OCI-LY3 (cell line): ENCODE measurements around the gene ETV3L.

Experiments used
- H2AFZ ChIP-seq: fragments of 200-600, 300-600 bp; shearing (Covaris generic); 2 replicates; pipeline ENCODE4 v1.6.0; 2014; ENCODE audit warnings: antibody characterized with exemption, low read depth, low read length
- H3K27ac ChIP-seq: fragments of 200-600, 300-600 bp; sonication (generic); 2 replicates; pipeline ENCODE4 v1.5.1; 2014; ENCODE audit warnings: mild to moderate bottlenecking, low read length, moderate library complexity, mixed read lengths
- H3K27me3 ChIP-seq: fragments of 200-600, 300-600 bp; sonication (generic); 2 replicates; pipeline ENCODE4 v1.6.1; 2014; ENCODE audit warnings: low read depth, low read length, mixed read lengths
- H3K36me3 ChIP-seq: fragments of 200-600, 300-600 bp; sonication (generic); replicated peaks from 2 replicates; pipeline ENCODE3; 2014; ENCODE audit warnings: low read depth, low read length, mixed read lengths
- H3K4me1 ChIP-seq: fragments of 300-600, 200-600 bp; sonication (generic); 2 replicates; pipeline ENCODE4 v1.6.1; 2014; ENCODE audit warnings: low read length, mixed read lengths
- H3K4me2 ChIP-seq: fragments of 200-600, 300-600 bp; sonication (generic); 2 replicates; pipeline ENCODE4 v1.6.1; 2014; ENCODE audit warnings: low read length, mixed read lengths
- H3K4me3 ChIP-seq: fragments of 300-600, 200-600 bp; sonication (generic); 2 replicates; pipeline ENCODE4 v1.5.1; 2014; ENCODE audit warnings: antibody characterized with exemption, mild to moderate bottlenecking, low read length, moderate library complexity
- H3K79me2 ChIP-seq: fragments of 300-600, 200-600 bp; shearing (Covaris generic); 2 replicates; pipeline ENCODE4 v1.6.1; 2014; ENCODE audit warnings: mild to moderate bottlenecking, low read length, mixed read lengths
- H3K9ac ChIP-seq: fragments of 300-600, 200-600 bp; shearing (Covaris generic); 2 replicates; pipeline ENCODE4 v1.6.0; 2014; ENCODE audit warnings: mild to moderate bottlenecking, low read length, moderate library complexity
- H3K9me3 ChIP-seq: fragments of 200-600, 300-600 bp; shearing (Covaris generic); 2 replicates; pipeline ENCODE4 v1.6.1; 2014; ENCODE audit warnings: low read length, mixed read lengths; ENCODE audit not compliant: insufficient read depth
- H4K20me1 ChIP-seq: fragments of 200-600, 300-600 bp; sonication (generic); 2 replicates; pipeline ENCODE4 v1.6.1; 2016; ENCODE audit warnings: low read length, mixed read lengths; ENCODE audit not compliant: insufficient read depth
- CTCF ChIP-seq: fragments of 200-600, 300-600 bp; sonication (generic); IDR thresholded peaks from 2 replicates; pipeline ENCODE4 v1.5.1; 2014; ENCODE audit warnings: antibody characterized with exemption, low read length, low read depth
- EZH2phosphoT487 ChIP-seq: fragments of 200-600 bp; shearing (Covaris generic); IDR thresholded peaks from 2 replicates; pipeline ENCODE4 v1.6.1; 2018; ENCODE audit warnings: antibody characterized with exemption, mixed run types, low read depth

Gene ETV3L

DNA sequence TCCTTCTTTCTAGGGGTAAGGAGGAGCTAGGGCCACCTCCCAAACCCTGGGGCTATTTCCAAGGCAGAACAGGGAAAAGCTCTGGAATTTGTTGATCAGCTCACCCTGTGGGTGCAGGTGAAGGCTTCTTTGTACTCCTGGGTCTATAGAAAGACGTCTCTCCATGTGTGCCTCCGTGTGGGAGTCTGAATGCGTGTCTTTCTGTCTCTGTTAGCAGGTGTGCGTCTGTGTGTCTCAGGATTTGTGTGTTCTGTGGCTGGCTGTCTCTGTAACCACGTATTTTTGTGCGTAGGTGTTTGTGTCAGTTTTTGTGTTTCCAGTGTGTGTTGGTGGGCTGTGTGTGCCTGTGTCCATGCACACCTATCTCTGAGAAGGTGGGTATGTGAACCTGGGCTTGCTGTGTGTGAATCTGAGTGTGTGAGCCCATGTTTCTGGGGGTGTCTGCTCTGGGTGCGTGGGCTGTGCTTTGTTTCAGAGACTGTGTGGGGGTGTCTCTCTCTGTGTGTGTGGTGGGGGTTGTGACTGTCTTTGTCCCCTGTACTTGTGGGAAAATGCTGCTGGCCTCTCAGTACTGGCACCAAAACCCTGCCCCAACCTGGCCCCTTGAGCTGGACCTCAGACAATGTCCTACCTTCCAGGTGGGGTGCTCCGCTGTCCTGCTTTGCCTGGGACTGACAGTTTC is 12.7 kb upstream of the ETV3L start:
- peaks cover 79% of the 10 kb centered on the region for H3K4me1 ChIP-seq
- no peaks in the 10 kb centered on the region for H3K27me3 ChIP-seq

GRCh38 chr1:157111396-157112165 is 12.0 kb upstream of the ETV3L start:
- no peak overlapping the region for H3K4me2 ChIP-seq
- H3K9ac ChIP-seq, result no peak overlapping the region
- no peaks in the 10 kb centered on the region for H3K79me2 ChIP-seq
- no peak overlapping the region for H2AFZ ChIP-seq
- TF ChIP-seq EZH2phosphoT487, result no peak
- no peak for TF ChIP-seq CTCF
- H3K27me3 ChIP-seq, result no peaks in the 10 kb centered on the region
- no peaks in the 10 kb centered on the region for H3K9me3 ChIP-seq
- H3K36me3 ChIP-seq, result no peaks in the 10 kb centered on the region
- no peaks in the 10 kb centered on the region for H4K20me1 ChIP-seq
- peaks cover 79% of the 10 kb centered on the region for H3K4me1 ChIP-seq
- H3K27ac ChIP-seq, result no peak overlapping the region
- H3K4me3 ChIP-seq, result no peak overlapping the region

More for the DNA sequence above, 12.7 kb upstream of the ETV3L start:
- H3K9me3 ChIP-seq, result no peaks in the 10 kb centered on the region
- H3K36me3 ChIP-seq, result no peaks in the 10 kb centered on the region
- H3K4me2 ChIP-seq, result no peak overlapping the region
- TF ChIP-seq CTCF, result no peak
- no peak for TF ChIP-seq EZH2phosphoT487
- H3K79me2 ChIP-seq, result no peaks in the 10 kb centered on the region
- no peak overlapping the region for H3K4me3 ChIP-seq
- no peak overlapping the region for H3K27ac ChIP-seq
- H4K20me1 ChIP-seq, result no peaks in the 10 kb centered on the region
- no peak overlapping the region for H2AFZ ChIP-seq
- no peak overlapping the region for H3K9ac ChIP-seq

DNA sequence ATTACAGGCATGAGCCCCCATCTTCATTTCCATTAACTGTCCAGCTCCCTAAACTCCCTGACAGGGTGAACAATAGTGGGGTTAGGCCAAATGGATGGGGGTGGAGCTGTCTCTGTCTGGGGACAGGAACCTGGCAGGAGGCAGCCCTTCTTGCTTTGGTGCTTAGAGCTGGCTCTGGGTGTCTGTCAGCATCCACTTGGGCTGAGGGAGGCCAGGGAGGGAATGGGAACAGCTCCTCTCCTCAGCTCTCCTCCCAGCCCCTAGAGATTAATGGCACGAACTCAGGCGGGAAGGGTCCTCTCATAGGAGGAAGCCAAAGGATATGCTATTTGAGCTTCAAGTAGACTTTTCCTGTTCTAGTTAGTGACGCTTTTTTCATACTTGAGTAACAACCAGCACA is 11.1 kb upstream of the ETV3L start:
- H3K4me2 ChIP-seq, result no peak overlapping the region
- H2AFZ ChIP-seq, result no peak overlapping the region
- TF ChIP-seq EZH2phosphoT487, result no peak
- TF ChIP-seq CTCF, result no peak
- no peak overlapping the region for H3K9ac ChIP-seq
- no peak overlapping the region for H3K4me3 ChIP-seq
- peaks cover 79% of the 10 kb centered on the region for H3K4me1 ChIP-seq
- no peaks in the 10 kb centered on the region for H3K9me3 ChIP-seq
- H3K36me3 ChIP-seq, result no peaks in the 10 kb centered on the region
- no peak overlapping the region for H3K27ac ChIP-seq
- H3K79me2 ChIP-seq, result no peaks in the 10 kb centered on the region
- no peaks in the 10 kb centered on the region for H3K27me3 ChIP-seq
- no peaks in the 10 kb centered on the region for H4K20me1 ChIP-seq

DNA sequence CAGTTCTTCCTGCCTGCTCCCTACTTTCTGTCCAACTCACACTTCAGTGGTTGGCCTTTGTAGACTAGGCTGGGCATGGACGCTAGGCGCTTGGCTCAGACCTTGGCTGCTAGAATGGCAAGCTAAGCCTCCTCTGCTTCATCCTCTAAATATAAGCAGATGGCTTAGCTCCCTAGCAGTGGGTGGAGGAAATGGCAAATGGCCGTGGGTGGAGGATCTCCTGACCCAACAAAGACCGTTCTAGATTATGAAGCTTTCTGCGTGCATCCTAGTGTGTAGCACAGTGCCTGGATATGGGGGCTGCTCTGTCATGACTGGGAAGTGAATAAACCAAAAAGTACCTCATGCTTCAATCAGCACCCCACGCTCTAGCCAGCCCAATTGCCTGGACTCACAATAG is 10.4 kb upstream of the ETV3L start:
- Histone ChIP-seq H3K79me2 (no peaks in the 10 kb centered on the region), H3K9me3 (no peaks in the 10 kb centered on the region), H3K27me3 (no peaks in the 10 kb centered on the region), H3K27ac (no peak overlapping the region), H3K4me1 (peaks cover 79% of the 10 kb centered on the region), H3K4me3 (no peak overlapping the region), H3K9ac (no peak overlapping the region), H3K4me2 (no peak overlapping the region), H4K20me1 (no peaks in the 10 kb centered on the region), H2AFZ (no peak overlapping the region), H3K36me3 (no peaks in the 10 kb centered on the region)
- TF ChIP-seq EZH2phosphoT487 (no peak), CTCF (no peak)
